CD8-positive, alpha-beta memory T cell (primary cell): Measurements from ENCODE around the gene MBIP. TPM values are rescaled to one million over a fixed set of nuclear protein-coding genes. Genes with fewer than 3 reads are reported as not detected.
A peak's percentile ranks its signal among the peaks of the same experiment; 100 is the strongest.

Experiments used
- CTCF ChIA-PET: fragments of 350-600 bp; sonication (Branson Sonifier 250); formaldehyde crosslinking; loops from one replicate; lab custom pipeline; 2021; ENCODE audit warnings: antibody characterized with exemption; lab: Charles Lee
- POLR2A ChIA-PET: fragments of 350-600 bp; sonication (Branson Sonifier 250); formaldehyde crosslinking; loops from one replicate; lab custom pipeline; 2021; ENCODE audit warnings: antibody characterized with exemption; lab: Charles Lee
- DNase-seq, 5 donors: peaks; one replicate each; pipeline versions ENCODE4 v3.0.0 to v3.0.0-alpha.2; 2020 to 2022; ENCODE audit warnings: mixed read lengths in 1 of 5
- H3K27ac ChIP-seq: one replicate; pipeline ENCODE4 v1.7.0; 2013; ENCODE audit warnings: low read depth, mild to moderate bottlenecking, low read length, moderate library complexity
- H3K27me3 ChIP-seq: 2 replicates; pipeline ENCODE4 v1.7.0; 2013; ENCODE audit warnings: low read length, mild to moderate bottlenecking; ENCODE audit not compliant: insufficient read depth, poor library complexity, severe bottlenecking
- H3K36me3 ChIP-seq: 2 replicates; pipeline ENCODE4 v1.7.0; 2013; ENCODE audit warnings: mild to moderate bottlenecking, low read length, moderate library complexity; ENCODE audit not compliant: insufficient read depth
- H3K4me1 ChIP-seq: 2 replicates; pipeline ENCODE4 v1.7.0; 2013; ENCODE audit warnings: mild to moderate bottlenecking, low read length, moderate library complexity; ENCODE audit not compliant: insufficient read depth
- H3K4me3 ChIP-seq: 2 replicates; pipeline ENCODE4 v1.7.0; 2013; ENCODE audit warnings: mild to moderate bottlenecking, low read length
- H3K9me3 ChIP-seq: 2 replicates; pipeline ENCODE4 v1.7.0; 2013; ENCODE audit warnings: mild to moderate bottlenecking, low read length
- H3K27ac Mint-ChIP-seq, 8 donors: one replicate each; pipeline ENCODE4 v1.8.0; 2020 to 2021; ENCODE audit warnings: mixed read lengths in 8 of 8, mild to moderate bottlenecking in 6 of 8, inconsistent platforms in 3 of 8, moderate library complexity in 3 of 8
- H3K27me3 Mint-ChIP-seq, 2 donors: one replicate each; pipeline ENCODE4 v1.8.0; 2020 to 2021; ENCODE audit warnings: mixed read lengths in 2 of 2, mild to moderate bottlenecking in 1 of 2, moderate library complexity in 1 of 2
- H3K36me3 Mint-ChIP-seq, 3 donors: one replicate each; pipeline ENCODE4 v1.8.0; 2020 to 2021; ENCODE audit warnings: mixed read lengths in 3 of 3, inconsistent platforms in 1 of 3, mild to moderate bottlenecking in 1 of 3
- H3K4me1 Mint-ChIP-seq, 3 donors: one replicate each; pipeline ENCODE4 v1.8.0; 2020 to 2021; ENCODE audit warnings: mixed read lengths in 3 of 3, inconsistent platforms in 1 of 3, mild to moderate bottlenecking in 1 of 3
- H3K4me3 Mint-ChIP-seq, 7 donors: one replicate each; pipeline ENCODE4 v1.8.0; 2020 to 2021; ENCODE audit warnings: mixed read lengths in 7 of 7, mild to moderate bottlenecking in 6 of 7, moderate library complexity in 4 of 7, inconsistent platforms in 2 of 7
- H3K9me3 Mint-ChIP-seq, 5 donors: one replicate each; pipeline ENCODE4 v1.8.0; 2020 to 2022; ENCODE audit warnings: mixed read lengths in 5 of 5, mild to moderate bottlenecking in 3 of 5, moderate library complexity in 2 of 5, inconsistent platforms in 1 of 5
- polyA plus RNA-seq: library from polyadenylated mRNA; unstranded; fragments of 300-500 nt; fragmentation: Illumina TruSeq; gene quantifications from one replicate; pipeline ENCODE4 v1.2.3, GENCODE V29; 2021
- total RNA-seq, 2 experiments: library from RNA; stranded (reverse); gene quantifications; one replicate each; pipeline ENCODE4 v1.2.3, GENCODE V29; 2021

Gene MBIP
- total and polyA plus RNA-seq, 3 experiments from 2014 or later: 14.6 to 29.6 (median 27.4) TPM

DNA sequence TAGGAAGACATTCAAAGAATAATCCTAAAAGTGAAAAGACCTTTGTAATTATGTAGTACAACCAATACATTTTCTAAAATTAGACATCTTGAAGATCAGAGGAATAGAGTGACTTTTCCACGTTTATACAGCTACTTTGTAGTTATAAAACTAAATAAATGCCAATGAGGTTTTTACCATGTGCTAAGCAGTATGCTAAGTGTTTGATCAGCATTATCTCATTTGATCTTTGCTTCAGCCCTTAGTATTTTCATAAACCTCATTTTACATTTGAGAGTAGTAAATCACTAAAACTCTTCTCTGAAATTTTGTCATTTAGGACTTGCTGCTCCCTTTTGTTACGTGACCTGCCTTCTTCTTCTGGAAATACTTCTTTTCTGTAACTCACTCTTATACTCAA is 13.6 kb downstream of the MBIP start:
- no peaks in the 10 kb centered on the region for H3K9me3 ChIP-seq
- H3K27ac ChIP-seq: no peak overlapping the region
- POLR2A ChIA-PET: no interaction called here
- no peaks in the 10 kb centered on the region for H3K27me3 ChIP-seq
- no peak overlapping the region for H3K27ac Mint-ChIP-seq
- no peak for DNase-seq
- H3K36me3 ChIP-seq: peaks cover 33% of the 10 kb centered on the region
- no peaks in the 10 kb centered on the region for H3K4me1 Mint-ChIP-seq
- H3K27me3 Mint-ChIP-seq: no peaks in the 10 kb centered on the region
- H3K36me3 Mint-ChIP-seq: peaks cover 23 to 82% (median 51%) of the 10 kb centered on the region in 3 donors
- no peak overlapping the region for H3K4me3 Mint-ChIP-seq
- H3K4me3 ChIP-seq: no peak overlapping the region
- H3K4me1 ChIP-seq: no peaks in the 10 kb centered on the region
- H3K9me3 Mint-ChIP-seq: no peaks in the 10 kb centered on the region
- CTCF ChIA-PET: no interaction called here

DNA sequence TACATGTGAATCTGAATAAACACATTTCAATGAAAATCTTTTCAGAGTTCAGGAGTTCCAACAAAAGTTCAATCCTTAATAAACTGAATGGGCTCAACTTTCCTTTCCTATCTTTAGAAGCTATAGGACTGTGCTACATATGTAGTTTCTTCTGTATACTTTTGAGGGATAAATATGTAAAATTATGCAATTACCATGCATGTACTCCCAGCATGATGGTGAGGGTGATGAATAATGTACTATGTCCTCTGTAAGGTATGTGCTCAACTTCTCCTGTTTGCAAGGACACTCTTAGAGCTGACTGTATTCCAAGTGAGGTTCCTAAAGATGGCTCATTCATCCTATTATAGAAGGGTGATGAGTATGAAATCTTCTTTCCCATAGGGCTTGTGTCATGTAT is 15.5 kb downstream of the MBIP start:
- H3K36me3 ChIP-seq: peaks cover 15% of the 10 kb centered on the region
- no peak overlapping the region for H3K4me3 ChIP-seq
- Mint-ChIP-seq H3K4me3 (no peak overlapping the region), H3K27me3 (no peaks in the 10 kb centered on the region), H3K4me1 (no peaks in the 10 kb centered on the region), H3K36me3 (peaks cover 11 to 73% (median 41%) of the 10 kb centered on the region in 3 donors), H3K27ac (no peak overlapping the region), H3K9me3 (no peaks in the 10 kb centered on the region)
- no peaks in the 10 kb centered on the region for H3K27me3 ChIP-seq
- H3K9me3 ChIP-seq: no peaks in the 10 kb centered on the region
- H3K27ac ChIP-seq: no peak overlapping the region
- ChIA-PET CTCF (no interaction called here), POLR2A (no interaction called here)
- DNase-seq: no peak
- no peaks in the 10 kb centered on the region for H3K4me1 ChIP-seq

DNA sequence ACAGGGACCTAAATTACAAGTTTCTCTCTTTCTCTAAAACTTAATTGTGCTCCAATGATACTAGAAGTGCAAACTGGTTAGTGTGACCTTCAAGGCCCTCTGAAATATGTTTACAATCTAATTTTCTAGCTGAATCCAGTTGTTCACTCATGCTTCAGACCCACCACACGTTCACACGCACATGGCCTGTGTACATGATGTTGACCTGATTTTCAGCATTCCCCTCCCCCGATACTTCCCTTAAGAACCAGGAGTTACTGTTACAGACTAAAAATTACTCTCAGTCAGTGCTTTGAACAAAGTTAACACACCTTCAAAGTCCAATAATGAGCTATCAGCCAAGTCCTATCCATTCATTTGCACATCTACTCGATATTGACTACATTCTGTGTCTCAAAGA is 16.5 kb downstream of the MBIP start:
- H3K4me1 ChIP-seq: no peaks in the 10 kb centered on the region
- H3K36me3 ChIP-seq: peaks cover 13% of the 10 kb centered on the region
- CTCF ChIA-PET: no interaction called here
- H3K4me1 Mint-ChIP-seq: no peaks in the 10 kb centered on the region
- peaks cover 6 to 72% (median 36%) of the 10 kb centered on the region in 3 donors for H3K36me3 Mint-ChIP-seq
- DNase-seq: no peak
- no peak overlapping the region for H3K27ac ChIP-seq
- no peak overlapping the region for H3K4me3 Mint-ChIP-seq
- no peak overlapping the region for H3K27ac Mint-ChIP-seq
- H3K9me3 Mint-ChIP-seq: no peaks in the 10 kb centered on the region
- H3K27me3 Mint-ChIP-seq: no peaks in the 10 kb centered on the region
- no peaks in the 10 kb centered on the region for H3K27me3 ChIP-seq
- no peak overlapping the region for H3K4me3 ChIP-seq
- POLR2A ChIA-PET: no interaction called here
- no peaks in the 10 kb centered on the region for H3K9me3 ChIP-seq

DNA sequence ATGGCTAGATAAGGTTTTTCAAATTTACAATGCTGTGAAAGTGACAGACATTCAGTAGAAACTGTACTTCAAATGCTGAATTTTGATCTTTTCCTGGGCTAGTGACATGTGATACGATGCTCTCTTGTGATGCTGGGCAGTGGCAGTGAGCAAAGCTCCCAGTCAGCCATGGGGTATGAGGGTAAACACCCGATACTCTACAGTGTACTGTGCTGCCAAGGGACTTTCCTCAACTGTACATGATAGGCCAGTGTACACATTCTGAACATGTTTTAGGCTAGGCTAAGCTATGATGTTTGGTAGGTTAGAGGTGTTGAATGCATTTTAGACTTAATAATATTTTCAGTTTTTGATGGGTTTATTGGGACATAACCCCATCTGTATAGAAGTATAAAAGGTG is 17.6 kb downstream of the MBIP start:
- H3K27ac Mint-ChIP-seq: no peak overlapping the region
- peaks cover 6 to 73% (median 38%) of the 10 kb centered on the region in 3 donors for H3K36me3 Mint-ChIP-seq
- peaks cover 3% of the 10 kb centered on the region for H3K36me3 ChIP-seq

DNA sequence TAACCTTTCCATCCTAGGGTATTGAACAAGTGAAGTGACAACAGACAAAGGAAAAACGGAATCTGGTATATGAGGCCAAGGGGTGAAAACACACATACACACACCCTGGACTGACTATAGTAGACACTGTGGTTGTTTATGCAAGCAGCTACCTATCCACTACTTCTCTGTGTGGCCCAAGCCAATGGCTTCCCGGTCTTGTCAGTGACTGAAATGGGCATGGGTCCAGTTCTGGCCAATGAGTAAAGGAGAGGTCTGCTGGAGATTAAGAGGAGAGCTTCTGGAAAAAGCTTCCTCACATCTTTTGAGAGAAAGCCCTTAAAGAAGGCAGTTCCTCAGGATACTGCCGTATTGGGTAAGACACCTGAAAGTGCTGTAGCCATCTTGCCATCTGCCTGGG is 19.3 kb downstream of the MBIP start:
- H3K4me3 ChIP-seq: no peak overlapping the region
- H3K36me3 Mint-ChIP-seq: peaks cover 14 to 73% (median 41%) of the 10 kb centered on the region in 3 donors
- H3K4me1 ChIP-seq: no peaks in the 10 kb centered on the region
- ChIA-PET CTCF (no interaction called here), POLR2A (no interaction called here)
- no peaks in the 10 kb centered on the region for H3K36me3 ChIP-seq
- H3K9me3 ChIP-seq: no peaks in the 10 kb centered on the region
- no peak for DNase-seq
- no peak overlapping the region for H3K4me3 Mint-ChIP-seq
- no peaks in the 10 kb centered on the region for H3K27me3 ChIP-seq
- H3K27me3 Mint-ChIP-seq: no peaks in the 10 kb centered on the region
- H3K9me3 Mint-ChIP-seq: no peaks in the 10 kb centered on the region
- H3K4me1 Mint-ChIP-seq: no peaks in the 10 kb centered on the region
- H3K27ac Mint-ChIP-seq: no peak overlapping the region
- no peak overlapping the region for H3K27ac ChIP-seq

More for the DNA sequence above, 17.6 kb downstream of the MBIP start:
- H3K4me1 ChIP-seq: no peaks in the 10 kb centered on the region
- DNase-seq: no peak
- H3K27ac ChIP-seq: no peak overlapping the region
- no peaks in the 10 kb centered on the region for H3K9me3 Mint-ChIP-seq
- POLR2A ChIA-PET: no interaction called here
- no peaks in the 10 kb centered on the region for H3K27me3 Mint-ChIP-seq
- no peaks in the 10 kb centered on the region for H3K27me3 ChIP-seq
- H3K4me1 Mint-ChIP-seq: no peaks in the 10 kb centered on the region
- no peak overlapping the region for H3K4me3 Mint-ChIP-seq
- no peak overlapping the region for H3K4me3 ChIP-seq
- CTCF ChIA-PET: no interaction called here
- H3K9me3 ChIP-seq: no peaks in the 10 kb centered on the region

DNA sequence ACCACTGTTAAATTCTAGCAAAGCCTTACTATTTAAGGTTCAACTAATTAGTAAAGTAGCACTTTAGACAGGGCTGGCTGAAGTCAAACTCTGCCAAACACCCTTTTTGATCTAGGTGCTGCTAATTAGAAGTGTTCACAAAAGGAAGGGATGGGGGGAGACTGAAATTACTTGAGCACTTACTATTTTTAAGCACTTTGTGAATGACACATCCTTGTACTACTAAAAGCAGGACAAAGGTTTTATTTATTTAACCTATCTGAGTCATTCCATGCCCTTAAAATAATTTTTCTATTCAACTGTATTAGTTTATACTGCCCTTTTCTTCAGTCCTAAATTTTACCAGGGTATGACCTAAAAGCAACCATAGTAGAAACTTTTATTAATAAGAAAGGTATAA is 20.1 kb downstream of the MBIP start:
- Mint-ChIP-seq H3K4me1 (no peaks in the 10 kb centered on the region), H3K4me3 (no peak overlapping the region), H3K27me3 (no peaks in the 10 kb centered on the region), H3K27ac (no peak overlapping the region), H3K36me3 (peaks cover 17 to 66% (median 41%) of the 10 kb centered on the region in 3 donors), H3K9me3 (no peaks in the 10 kb centered on the region)
- Histone ChIP-seq H3K4me3 (no peak overlapping the region), H3K36me3 (no peaks in the 10 kb centered on the region), H3K9me3 (no peaks in the 10 kb centered on the region), H3K27me3 (no peaks in the 10 kb centered on the region), H3K4me1 (no peaks in the 10 kb centered on the region), H3K27ac (no peak overlapping the region)
- DNase-seq: no peak
- POLR2A ChIA-PET: no interaction called here
- CTCF ChIA-PET: no interaction called here

DNA sequence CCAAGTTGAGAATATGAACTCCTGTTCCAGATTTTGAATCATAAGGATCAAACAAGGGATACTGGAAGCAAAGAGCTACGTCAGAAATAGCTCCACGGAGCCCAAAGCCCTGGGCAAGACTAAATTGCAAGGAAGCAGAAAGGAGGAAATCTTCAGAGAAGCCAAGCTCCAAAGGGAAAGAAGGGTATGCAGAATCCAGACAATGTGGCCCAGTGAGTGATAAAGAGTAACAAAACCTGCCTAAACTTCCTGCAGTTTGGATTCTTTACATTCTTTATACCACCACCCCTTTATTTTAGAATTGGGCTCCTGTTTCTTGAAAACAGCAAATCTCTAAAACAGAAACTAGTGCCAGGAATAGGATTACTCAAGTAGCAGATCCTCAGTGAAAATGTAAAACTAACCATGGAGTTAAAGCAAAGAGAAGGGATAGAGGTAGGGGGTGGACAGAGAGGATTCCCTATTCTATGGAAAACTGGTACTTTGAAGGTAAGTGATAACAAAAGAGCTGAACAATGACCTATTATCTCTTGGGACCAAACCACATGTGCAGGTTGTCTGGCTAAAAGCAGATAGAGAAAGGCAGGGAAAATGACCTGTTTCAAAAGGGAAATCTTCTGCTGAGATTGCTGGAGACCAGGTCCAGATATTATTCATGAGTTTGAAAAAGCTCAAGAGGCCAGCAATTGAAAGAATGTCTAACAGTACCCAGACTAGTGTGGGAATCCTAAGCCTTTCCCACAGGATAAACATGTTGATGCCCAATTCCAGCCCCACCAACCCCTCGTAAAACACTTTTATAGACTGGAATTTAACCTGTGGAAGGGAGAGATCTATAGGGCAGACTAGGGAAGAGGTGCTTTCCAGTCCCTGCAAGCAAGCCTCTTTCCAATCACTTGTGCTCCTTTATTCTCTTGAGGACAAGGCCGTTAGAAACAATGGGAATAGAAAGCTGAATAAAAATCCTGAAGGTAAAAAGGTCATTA is 24.5 kb downstream of the MBIP start:
- H3K4me3 ChIP-seq: no peak overlapping the region
- H3K4me1 ChIP-seq: no peaks in the 10 kb centered on the region
- ChIA-PET CTCF (no interaction called here), POLR2A (no interaction called here)
- DNase-seq: no peak
- peaks cover 11 to 37% (median 25%) of the 10 kb centered on the region in 3 donors for H3K36me3 Mint-ChIP-seq
- no peaks in the 10 kb centered on the region for H3K4me1 Mint-ChIP-seq
- H3K27me3 Mint-ChIP-seq: no peaks in the 10 kb centered on the region
- no peak overlapping the region for H3K4me3 Mint-ChIP-seq
- H3K27ac Mint-ChIP-seq: peak overlapping the region in 1 of 8 donors; percentile 37
- no peak overlapping the region for H3K27ac ChIP-seq
- H3K9me3 Mint-ChIP-seq: no peaks in the 10 kb centered on the region
- no peaks in the 10 kb centered on the region for H3K27me3 ChIP-seq
- no peaks in the 10 kb centered on the region for H3K9me3 ChIP-seq
- no peaks in the 10 kb centered on the region for H3K36me3 ChIP-seq

DNA sequence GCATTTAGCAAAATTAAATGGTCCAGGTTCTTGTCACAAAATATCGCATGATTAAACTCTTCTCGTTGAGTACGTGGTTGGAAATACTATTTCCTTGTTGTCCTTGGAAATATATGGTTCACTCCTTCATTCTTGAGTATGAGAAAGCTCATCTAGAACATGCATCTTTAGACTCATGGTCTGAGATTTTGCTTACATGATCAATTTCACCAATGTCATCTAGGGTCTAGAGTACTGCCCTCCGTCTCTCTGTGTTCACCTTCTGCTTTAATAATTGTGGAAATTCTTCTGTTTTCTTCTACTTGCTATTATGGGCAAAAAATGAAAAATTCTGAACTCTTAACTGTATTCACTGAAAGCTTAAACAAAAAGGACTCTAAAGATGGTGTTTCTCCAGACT is 25.9 kb downstream of the MBIP start:
- H3K27ac Mint-ChIP-seq: no peak overlapping the region
- no peak overlapping the region for H3K4me3 Mint-ChIP-seq
- H3K36me3 Mint-ChIP-seq: peaks cover 11 to 28% (median 25%) of the 10 kb centered on the region in 3 donors
- no peak for DNase-seq
- Histone ChIP-seq H3K27ac (no peak overlapping the region), H3K9me3 (no peaks in the 10 kb centered on the region), H3K36me3 (no peaks in the 10 kb centered on the region), H3K4me3 (no peak overlapping the region), H3K4me1 (no peaks in the 10 kb centered on the region), H3K27me3 (no peaks in the 10 kb centered on the region)
- no peaks in the 10 kb centered on the region for H3K27me3 Mint-ChIP-seq
- no peaks in the 10 kb centered on the region for H3K9me3 Mint-ChIP-seq
- ChIA-PET CTCF (no interaction called here), POLR2A (no interaction called here)
- H3K4me1 Mint-ChIP-seq: no peaks in the 10 kb centered on the region
